K562 (cell line): Measurements from ENCODE around the gene COL5A3. TPM values are rescaled to one million over a fixed set of nuclear protein-coding genes. Genes with fewer than 3 reads are reported as not detected.

ENCODE experiments used
- ADNP ChIP-seq: fragments of 200-800 bp; sonication (Bioruptor generic); IDR thresholded peaks from 2 replicates; pipeline ENCODE4 v1.6.1; 2016; ENCODE audit warnings: missing genetic modification characterization, missing compliant biosample characterization
- CREBBP ChIP-seq: IDR thresholded peaks from one replicate; pipeline ENCODE4 v1.6.1; 2012; ENCODE audit warnings: low read depth, mild to moderate bottlenecking, control low read depth, inconsistent platforms, low read length
- CTBP1 ChIP-seq: fragments of 450-650 bp; IDR thresholded peaks from 2 replicates; pipeline ENCODE4 v1.6.1; 2016; ENCODE audit warnings: borderline replicate concordance
- DMBX1 ChIP-seq: fragments of 250-450 bp; sonication (Bioruptor Pico); IDR thresholded peaks from 2 replicates; pipeline ENCODE4 v1.8.0; 2022; ENCODE audit warnings: inconsistent platforms, mild to moderate bottlenecking, moderate library complexity, borderline replicate concordance
- LARP7 ChIP-seq: fragments of 450-650 bp; IDR thresholded peaks from 2 replicates; pipeline ENCODE4 v1.6.1; 2016
- MEIS2 ChIP-seq: fragments of 450-650 bp; IDR thresholded peaks from 2 replicates; pipeline ENCODE4 v1.6.1; 2014; ENCODE audit warnings: mild to moderate bottlenecking; ENCODE audit not compliant: partially characterized antibody
- THAP7 ChIP-seq: fragments of 250-450 bp; sonication (Bioruptor Pico); IDR thresholded peaks from 2 replicates; pipeline ENCODE4 v1.5.0; 2021
- ZNF445 ChIP-seq: fragments of 250-450 bp; sonication (Bioruptor Pico); IDR thresholded peaks from 2 replicates; pipeline ENCODE4 v1.4.0; 2020; ENCODE audit warnings: low read depth, mild to moderate bottlenecking, moderate library complexity
- polyA plus RNA-seq, 8 experiments: library from polyadenylated mRNA; depleted of rRNA in 4 of 8; stranded (reverse) in 5 of 8; unstranded in 3 of 8; fragments of >200 nt; fragmentation: Nextera tagmentation in 2 of 8; fragmentation: Illumina TruSeq in 1 of 8; extraction: Ambion mirVana in 2 of 8; extraction: Trizol in 1 of 8; gene quantifications; 2 replicates each; pipeline versions ENCODE4 v1.2.1 to v1.2.3, GENCODE V29; 2011 to 2014; ENCODE audit warnings: inconsistent platforms in 1 of 8, missing spikeins in 1 of 8
- total RNA-seq, 7 experiments: library from RNA; depleted of rRNA in 6 of 7; stranded (reverse); fragments of >200 nt in 6 of 7; fragmentation: Illumina TruSeq in 2 of 7; extraction: Trizol in 2 of 7; gene quantifications; 2 replicates each; pipeline versions ENCODE4 v1.2.1 to v1.2.3, GENCODE V29; 2011 to 2021; ENCODE audit warnings: low replicate concordance in 1 of 7
- TF ChIP-seq, protein P1 (sequence below): sonication (generic); formaldehyde crosslinking; IDR thresholded peaks from 2 replicates; pipeline ENCODE4 v1.8.1; 2023; ENCODE audit warnings: mild to moderate bottlenecking, missing genetic modification reagents

Gene COL5A3
- total and polyA plus RNA-seq, 9 of the 15 experiments (the other 6 are each of a cell fraction or from before 2014, with no cell fraction given), result 0.01 to 0.02 TPM; not detected in 7

DNA sequence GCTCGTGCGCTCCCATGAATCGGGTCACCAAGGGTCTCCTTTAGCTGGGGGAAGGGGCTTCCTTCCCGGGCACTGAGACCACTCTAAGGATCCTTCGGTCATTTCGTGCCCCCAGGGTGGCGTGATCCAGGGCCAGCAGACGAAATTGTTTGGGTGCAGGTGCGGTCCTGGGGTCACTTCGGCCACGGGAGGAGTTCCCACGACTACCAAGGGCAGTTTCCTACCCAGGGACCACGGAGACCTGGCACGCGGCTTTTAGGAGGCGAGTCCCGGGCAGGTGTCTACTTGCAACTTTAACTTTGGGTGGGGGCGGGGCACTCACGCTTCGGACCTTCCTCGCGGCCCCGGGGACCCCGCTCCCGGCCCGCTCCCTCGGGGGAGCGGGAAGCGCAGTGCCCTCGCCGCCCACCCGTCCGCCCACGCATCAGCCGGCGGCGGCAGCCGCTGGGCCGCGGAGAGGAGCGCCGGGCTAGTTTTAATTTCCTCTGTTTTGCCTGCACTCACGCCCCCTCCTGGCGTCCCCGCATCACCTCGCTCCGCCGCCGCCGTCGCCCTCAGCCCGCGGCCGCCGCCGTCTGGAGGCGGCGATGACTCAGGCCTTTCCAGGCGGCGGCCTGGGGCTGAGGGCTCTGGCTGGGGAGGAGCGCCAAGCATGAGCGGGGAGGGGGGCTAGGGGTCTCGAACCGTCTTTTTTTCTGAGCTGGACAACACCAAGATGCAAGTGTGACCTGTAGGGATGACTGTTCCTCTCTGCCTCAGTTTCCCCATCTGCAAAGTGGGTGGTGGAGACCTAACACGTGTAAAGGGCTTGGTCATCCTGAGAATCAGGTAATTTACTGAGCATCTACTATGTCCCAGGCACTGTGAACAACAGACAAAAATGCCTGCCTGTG lies 95.7 kb downstream of the COL5A3 start (continued):
- TF ChIP-seq ADNP (tag), result peak; percentile 91
- no peak for TF ChIP-seq DMBX1 (CRISPR knock-in tag)
- TF ChIP-seq, protein P1, sequence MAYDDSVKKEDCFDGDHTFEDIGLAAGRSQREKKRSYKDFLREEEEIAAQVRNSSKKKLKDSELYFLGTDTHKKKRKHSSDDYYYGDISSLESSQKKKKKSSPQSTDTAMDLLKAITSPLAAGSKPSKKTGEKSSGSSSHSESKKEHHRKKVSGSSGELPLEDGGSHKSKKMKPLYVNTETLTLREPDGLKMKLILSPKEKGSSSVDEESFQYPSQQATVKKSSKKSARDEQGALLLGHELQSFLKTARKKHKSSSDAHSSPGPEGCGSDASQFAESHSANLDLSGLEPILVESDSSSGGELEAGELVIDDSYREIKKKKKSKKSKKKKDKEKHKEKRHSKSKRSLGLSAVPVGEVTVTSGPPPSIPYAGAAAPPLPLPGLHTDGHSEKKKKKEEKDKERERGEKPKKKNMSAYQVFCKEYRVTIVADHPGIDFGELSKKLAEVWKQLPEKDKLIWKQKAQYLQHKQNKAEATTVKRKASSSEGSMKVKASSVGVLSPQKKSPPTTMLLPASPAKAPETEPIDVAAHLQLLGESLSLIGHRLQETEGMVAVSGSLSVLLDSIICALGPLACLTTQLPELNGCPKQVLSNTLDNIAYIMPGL (CRISPR knock-in tag), result no peak
- no peak for TF ChIP-seq CREBBP
- TF ChIP-seq ZNF445 (CRISPR knock-in tag), result no peak
- peak; percentile 90 for TF ChIP-seq CTBP1
- no peak for TF ChIP-seq MEIS2
- no peak for TF ChIP-seq THAP7 (CRISPR knock-in tag)
- no peak for TF ChIP-seq LARP7
- TF ChIP-seq, all 486 proteins: peak for 110
